GM10266 (cell line): ENCODE measurements around the gene SHROOM3.

Source experiments
- DNase-seq: peaks from one replicate; pipeline ENCODE4 v3.0.0; 2012; ENCODE audit errors: extremely low spot score
- TF ChIP-seq, protein P1 (sequence below): IDR thresholded peaks from 2 replicates; pipeline ENCODE4 v1.5.1; 2012; ENCODE audit warnings: mild to moderate bottlenecking, low read depth; ENCODE audit not compliant: control insufficient read depth, insufficient read depth; ENCODE audit errors: missing control alignments

Gene SHROOM3

DNA sequence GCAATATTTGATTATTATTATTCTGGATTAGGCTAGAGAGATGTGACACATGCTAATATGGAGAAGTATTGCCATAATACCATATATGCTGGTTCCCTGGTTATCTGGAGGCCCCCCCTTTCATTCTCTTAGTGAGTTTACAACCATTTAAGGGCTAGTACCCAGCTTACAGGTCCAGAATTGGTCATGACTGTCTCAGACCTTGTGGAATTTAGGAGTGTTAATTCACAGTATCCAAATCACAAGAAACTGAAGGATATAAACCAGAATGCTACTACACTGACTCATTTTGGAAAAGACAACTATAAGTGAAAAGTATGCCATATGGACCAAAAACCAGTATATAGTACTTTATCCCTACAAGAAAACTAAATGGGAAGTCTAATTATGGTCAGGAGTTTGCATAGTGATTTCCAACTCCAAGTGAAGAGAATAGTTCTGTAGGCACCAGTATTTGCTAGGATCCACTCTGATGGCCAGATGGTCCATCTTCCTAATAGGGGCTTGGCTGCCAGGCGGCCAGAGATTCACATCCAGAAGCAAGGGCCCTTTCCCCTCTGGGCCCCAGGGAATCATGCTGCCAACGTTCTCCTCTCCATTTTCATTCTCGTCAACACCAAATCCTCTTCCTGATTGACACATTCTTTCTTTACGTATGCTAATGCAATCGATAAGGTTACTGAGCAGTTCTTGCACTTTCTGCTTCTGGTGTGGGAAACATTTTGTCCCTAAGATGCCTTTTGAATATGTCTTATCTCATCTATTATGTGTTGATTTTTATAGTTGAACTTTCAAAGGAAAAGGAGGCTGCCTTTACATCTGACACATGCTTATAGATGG, 123.6 kb downstream of the SHROOM3 start:
- TF ChIP-seq, protein P1, sequence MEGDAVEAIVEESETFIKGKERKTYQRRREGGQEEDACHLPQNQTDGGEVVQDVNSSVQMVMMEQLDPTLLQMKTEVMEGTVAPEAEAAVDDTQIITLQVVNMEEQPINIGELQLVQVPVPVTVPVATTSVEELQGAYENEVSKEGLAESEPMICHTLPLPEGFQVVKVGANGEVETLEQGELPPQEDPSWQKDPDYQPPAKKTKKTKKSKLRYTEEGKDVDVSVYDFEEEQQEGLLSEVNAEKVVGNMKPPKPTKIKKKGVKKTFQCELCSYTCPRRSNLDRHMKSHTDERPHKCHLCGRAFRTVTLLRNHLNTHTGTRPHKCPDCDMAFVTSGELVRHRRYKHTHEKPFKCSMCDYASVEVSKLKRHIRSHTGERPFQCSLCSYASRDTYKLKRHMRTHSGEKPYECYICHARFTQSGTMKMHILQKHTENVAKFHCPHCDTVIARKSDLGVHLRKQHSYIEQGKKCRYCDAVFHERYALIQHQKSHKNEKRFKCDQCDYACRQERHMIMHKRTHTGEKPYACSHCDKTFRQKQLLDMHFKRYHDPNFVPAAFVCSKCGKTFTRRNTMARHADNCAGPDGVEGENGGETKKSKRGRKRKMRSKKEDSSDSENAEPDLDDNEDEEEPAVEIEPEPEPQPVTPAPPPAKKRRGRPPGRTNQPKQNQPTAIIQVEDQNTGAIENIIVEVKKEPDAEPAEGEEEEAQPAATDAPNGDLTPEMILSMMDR = no peak
- no peak for DNase-seq

DNA sequence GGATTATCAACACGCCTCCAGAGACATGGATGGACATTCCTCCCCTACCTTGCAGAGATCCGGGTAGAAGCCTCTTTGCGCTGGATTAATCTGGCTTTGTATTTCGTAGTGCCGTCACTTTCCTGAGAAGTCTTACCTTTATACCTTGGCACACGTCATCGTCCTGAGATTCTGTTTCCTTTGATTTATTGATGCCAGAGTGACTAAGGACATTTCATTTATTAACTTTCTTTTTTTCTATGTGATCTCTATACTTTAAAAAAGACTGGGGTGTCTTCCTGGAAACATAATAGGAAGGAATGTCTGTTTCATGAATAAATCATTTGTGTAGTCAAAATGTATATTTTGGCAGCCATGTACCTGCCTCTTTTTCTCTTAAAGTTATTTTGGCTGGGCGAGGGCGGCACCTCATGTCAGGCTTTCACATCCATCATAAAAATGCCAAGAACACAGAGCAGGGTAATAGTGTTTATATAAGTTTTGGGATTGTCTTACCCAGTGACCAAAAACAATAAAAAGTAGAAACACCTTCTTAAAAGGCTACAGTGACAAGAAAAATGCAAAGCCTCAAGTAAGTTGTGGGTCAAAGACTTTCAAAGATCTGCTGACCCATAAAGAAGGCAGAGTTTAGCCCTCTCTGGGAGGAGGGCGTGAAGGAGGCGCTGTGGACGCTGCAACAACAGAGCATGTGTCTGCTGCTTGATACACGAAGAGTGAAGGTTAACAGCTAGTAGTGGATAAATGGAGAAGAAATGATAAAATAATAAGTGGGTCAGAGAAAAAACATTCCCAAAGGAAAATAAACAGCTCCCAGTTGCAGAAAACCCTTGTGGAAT, 124.4 kb downstream of the SHROOM3 start:
- no peak for DNase-seq
- TF ChIP-seq, protein P1 = no peak

DNA sequence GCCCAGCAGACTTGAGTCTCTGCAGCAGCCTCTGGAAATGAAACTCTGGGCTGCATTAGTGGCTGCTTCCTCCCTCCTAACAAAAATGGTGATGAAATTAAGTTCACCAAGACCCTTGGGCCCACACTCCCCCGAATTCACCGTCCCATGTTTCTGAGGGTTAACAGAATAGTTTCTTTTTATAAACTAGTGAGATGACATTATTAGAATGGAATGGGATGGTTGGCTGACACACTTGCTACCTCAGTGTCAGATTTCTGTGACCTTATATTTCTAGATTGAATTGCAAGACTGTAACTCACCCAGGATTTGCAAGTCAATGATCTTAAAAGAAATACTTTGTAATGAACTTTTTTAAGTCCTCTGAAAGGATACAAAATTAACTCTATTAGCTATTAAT, 127.1 kb downstream of the SHROOM3 start:
- DNase-seq = no peak

DNA sequence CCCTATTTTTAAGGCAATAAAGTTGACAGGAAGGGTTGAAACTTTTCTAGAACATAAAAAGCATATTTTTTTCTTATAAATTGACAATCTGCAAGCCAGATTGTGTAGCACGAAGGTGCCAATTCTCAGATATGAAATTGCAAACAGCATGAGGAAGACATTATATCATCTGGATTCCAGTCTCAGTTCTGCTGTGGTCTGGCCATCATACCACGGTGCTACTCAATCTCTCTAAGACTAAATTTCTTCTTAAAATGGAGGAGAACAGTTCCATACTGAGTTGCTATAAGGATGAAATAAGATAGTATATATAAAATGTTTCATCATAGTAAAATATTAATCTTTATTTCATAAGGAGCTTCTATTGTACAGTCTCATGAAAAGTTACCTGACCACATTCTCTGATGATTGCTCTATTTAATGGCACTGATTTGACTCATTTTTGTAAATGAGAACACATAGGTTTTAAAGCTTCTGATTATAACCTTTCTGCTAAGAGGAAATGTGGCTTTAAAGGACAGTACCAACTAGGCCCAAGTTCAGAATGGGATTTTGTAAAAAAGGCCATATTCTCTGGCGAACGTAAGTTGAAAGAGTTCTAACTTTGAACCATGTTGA, 127.9 kb downstream of the SHROOM3 start:
- DNase-seq = no peak

More for the DNA sequence above, 127.1 kb downstream of the SHROOM3 start:
- TF ChIP-seq, protein P1 = no peak

DNA sequence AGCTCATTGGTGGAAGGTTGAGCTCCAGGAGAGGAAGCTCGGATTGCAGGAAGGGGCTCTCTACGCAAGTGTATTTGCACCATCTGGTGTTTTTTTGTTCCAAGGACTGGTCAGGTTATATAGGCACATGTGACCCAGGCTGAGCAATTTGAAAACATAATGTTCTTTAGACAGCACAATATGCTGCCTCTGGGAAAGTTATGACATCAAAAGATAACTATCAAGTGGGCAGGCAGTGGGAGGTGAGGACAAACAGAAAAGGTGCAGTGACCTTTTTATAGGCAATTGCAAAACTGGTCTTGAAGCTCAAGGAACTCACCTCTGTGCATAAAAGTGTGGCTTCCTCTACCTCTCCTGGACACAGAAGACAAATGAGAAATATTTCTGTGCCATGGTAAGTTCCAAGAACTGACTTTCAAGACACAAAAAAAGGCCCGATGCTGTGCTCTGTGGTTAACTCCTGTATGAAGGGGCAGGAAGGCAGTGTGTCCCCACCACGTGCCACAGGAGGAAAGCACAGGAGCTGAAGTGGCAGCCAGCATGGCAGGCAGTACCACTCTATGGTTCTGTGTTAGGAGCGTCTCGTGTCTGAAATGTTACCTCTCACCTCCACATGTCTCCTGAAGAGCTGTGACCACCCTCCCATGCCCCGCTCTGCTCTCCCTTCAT, 128.6 kb downstream of the SHROOM3 start:
- DNase-seq = no peak
- TF ChIP-seq, protein P1 = no peak

More for the DNA sequence above, 127.9 kb downstream of the SHROOM3 start:
- TF ChIP-seq, protein P1 = no peak

DNA sequence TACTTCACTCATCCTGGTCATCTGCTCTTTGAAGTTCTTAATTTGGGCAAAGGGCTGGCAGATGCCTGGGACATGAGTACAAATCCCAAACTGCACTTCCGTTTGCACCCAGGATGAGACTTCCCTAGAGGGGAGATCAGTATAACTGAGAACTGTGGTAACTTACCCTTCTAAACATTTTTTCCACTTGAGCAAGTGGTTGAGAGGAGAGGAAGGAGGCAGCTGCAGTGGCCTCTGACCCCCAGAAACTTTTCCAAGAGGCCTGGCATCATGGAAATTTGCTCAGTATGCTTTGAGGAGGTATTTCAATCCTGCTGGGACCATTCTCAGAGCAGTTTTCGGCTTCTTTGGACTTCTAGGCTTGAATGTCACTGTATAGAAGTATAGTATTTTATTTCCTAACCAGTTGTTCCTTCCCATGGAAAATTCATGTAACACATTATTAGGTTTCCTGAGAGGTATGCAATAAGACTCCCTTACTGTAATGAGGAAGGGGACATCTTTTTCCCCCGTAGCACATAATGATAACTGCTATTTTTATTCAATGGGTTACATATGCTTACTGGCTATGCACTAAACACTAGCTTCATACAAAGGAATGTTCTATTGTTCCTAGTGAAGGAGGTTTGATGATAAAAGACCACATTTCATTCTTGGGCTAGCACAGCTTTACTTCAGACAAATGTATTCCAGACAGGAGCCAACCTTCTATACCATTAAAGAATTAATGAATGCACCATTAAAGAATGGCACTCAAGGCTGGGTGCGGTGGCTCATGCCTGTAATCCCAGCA, 129.3 kb downstream of the SHROOM3 start:
- no peak for DNase-seq
- TF ChIP-seq, protein P1 = no peak
